ENCODE data around the gene CLCA2. TPM values are rescaled to one million over a fixed set of nuclear protein-coding genes. Genes with fewer than 3 reads are reported as not detected.

The CLCA2 gene
- total RNA-seq, 2 experiments from 2014 or later = not detected

DNA sequence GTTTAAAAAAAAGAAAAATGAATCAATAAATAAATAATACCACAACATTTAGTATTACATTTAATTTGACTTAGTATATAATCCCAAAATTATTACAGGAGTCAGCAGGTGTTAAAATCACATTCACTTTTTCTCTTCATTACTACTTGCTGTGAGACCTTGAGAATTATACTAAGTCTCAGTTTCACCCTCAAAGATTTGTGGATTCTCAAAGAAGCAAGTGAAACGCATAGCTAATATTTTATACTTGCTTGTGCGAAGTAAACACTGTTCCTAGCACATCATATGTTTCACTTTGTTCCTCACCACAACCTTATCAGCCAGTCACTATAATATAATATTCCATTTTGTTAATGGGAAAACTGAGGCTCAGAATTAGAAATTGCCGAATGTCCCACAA, 48.8 kb downstream of the CLCA2 start:
- DNase-seq = no peak
- Mint-ChIP-seq H3K4me3 (no peak overlapping the region), H3K4me1 (no peaks in the 10 kb centered on the region), H3K9me3 (ENCODE audit: low read depth) (no peaks in the 10 kb centered on the region), H3K27ac (no peak overlapping the region), H3K27me3 (peaks cover 3% of the 10 kb centered on the region), H3K36me3 (ENCODE audit: low read depth) (no peaks in the 10 kb centered on the region)
- ChIA-PET CTCF (interaction anchor here (0.6 to 5.0 kb wide), 17 partner anchors 11 to 272 kb away, joined by 3 to 33 read pairs (median 5); partner anchors contain the start of gene SH3GLB1), POLR2A (no interaction called here)
- intact Hi-C loops (cut with DNase I, micrococcal nuclease) = loop anchor here in 1 of 2 experiments (5.0 to 10.0 kb wide), 2 partner anchors 212 to 270 kb away; no protein-coding TSS in a partner anchor
- no peak for ATAC-seq

DNA sequence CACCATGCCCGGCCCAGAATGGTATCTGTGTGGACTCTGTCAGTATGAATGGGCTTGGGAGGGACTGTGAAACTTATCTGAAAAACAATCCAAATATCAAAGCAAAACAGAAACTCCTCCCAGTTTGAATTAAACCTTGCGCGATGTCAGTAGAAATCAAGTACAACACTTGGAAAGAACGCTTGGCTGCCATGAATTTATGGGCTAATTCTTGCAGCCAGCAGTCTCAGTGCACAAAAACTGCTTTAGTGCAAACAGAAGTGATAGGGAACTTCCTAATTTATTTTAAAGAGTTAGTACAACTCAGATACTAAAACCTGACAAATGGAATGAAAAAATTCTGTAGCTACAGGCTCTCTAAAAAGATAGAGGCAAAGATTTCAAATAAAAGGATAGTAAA, 53.3 kb downstream of the CLCA2 start:
- Mint-ChIP-seq H3K27ac (no peak overlapping the region), H3K9me3 (ENCODE audit: low read depth) (no peaks in the 10 kb centered on the region), H3K4me3 (no peak overlapping the region), H3K4me1 (no peaks in the 10 kb centered on the region), H3K36me3 (ENCODE audit: low read depth) (no peaks in the 10 kb centered on the region), H3K27me3 (no peaks in the 10 kb centered on the region)
- ATAC-seq (no peak), DNase-seq (no peak)
- CTCF ChIA-PET = interaction anchor here (0.5 kb wide), 1 partner anchor 261 kb away, joined by 3 read pairs; no protein-coding TSS in a partner anchor
- POLR2A ChIA-PET = no interaction called here
- intact Hi-C loops (cut with DNase I, micrococcal nuclease) = loop anchor here in 1 of 2 experiments (10.0 kb wide), 1 partner anchor 208 kb away; no protein-coding TSS in a partner anchor

DNA sequence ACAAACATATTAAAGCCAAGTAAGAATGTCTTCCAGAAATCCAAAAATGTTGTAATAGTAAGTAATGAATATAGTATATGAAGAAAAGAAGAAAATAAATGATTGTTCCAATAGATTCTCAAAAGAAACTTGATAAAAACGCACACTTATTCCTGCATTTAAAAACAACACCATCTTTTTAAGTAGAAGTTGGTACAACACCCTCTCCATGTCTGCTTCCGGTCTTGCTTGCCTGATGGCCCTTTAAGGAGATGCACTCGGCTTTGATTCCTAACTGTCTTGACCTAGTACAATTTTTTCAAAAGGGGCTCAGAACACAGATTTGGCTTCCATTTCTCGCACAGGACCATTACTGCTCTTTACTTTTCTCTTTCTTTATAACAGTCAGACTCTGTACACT, 53.7 kb downstream of the CLCA2 start:
- no peak overlapping the region for H3K4me3 Mint-ChIP-seq
- no peak for ATAC-seq
- no peaks in the 10 kb centered on the region for H3K9me3 Mint-ChIP-seq (ENCODE audit: low read depth)
- no peaks in the 10 kb centered on the region for H3K27me3 Mint-ChIP-seq
- H3K36me3 Mint-ChIP-seq (ENCODE audit: low read depth) = no peaks in the 10 kb centered on the region
- intact Hi-C loops (cut with DNase I, micrococcal nuclease) = loop anchor here in 1 of 2 experiments (10.0 kb wide), 1 partner anchor 207 kb away; no protein-coding TSS in a partner anchor
- ChIA-PET CTCF (no interaction called here), POLR2A (no interaction called here)
- DNase-seq = no peak
- no peak overlapping the region for H3K27ac Mint-ChIP-seq
- H3K4me1 Mint-ChIP-seq = no peaks in the 10 kb centered on the region

DNA sequence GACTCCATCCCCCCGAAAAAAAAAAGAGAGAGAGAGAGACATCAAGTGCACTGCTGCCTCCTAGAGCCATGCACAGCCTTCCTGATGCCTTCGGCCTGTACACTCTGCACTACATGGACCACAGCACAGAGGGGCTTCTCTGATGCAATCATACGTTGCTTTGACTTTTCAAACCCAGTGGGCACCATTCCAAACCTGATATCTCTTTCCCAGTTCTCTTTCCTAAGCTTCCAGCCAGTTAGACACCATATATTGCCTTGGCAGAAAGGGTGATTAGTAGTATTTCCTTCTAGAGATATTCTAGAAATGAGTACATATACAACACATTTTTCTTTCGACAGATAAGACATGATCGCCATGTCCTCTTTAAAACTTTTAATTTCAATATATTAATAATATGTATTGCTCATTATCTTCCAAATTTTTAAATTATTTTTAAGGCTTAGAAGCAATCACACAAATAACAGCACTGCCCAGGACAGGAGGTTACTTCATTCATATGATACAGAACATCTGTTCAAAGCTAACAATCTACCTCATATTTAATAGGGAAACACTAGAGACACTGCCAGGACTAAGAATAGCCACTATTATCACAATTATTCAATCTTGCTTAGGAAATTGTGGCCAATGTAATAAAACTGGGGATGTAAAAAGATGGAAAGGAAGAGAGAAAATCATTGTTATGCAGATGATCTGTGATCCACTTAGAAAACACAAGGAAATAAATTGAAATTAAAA, 54.6 kb downstream of the CLCA2 start:
- no peak for ATAC-seq
- no peaks in the 10 kb centered on the region for H3K36me3 Mint-ChIP-seq (ENCODE audit: low read depth)
- DNase-seq = no peak
- H3K27ac Mint-ChIP-seq = no peak overlapping the region
- POLR2A ChIA-PET = no interaction called here
- H3K4me1 Mint-ChIP-seq = no peaks in the 10 kb centered on the region
- no peak overlapping the region for H3K4me3 Mint-ChIP-seq
- CTCF ChIA-PET = interaction anchor here (0.6 kb wide), 1 partner anchor 1797 kb away, joined by 3 read pairs; no protein-coding TSS in a partner anchor
- H3K9me3 Mint-ChIP-seq (ENCODE audit: low read depth) = no peaks in the 10 kb centered on the region
- no peaks in the 10 kb centered on the region for H3K27me3 Mint-ChIP-seq
- intact Hi-C loops (cut with DNase I, micrococcal nuclease) = loop anchor here in 1 of 2 experiments (10.0 kb wide), 1 partner anchor 206 kb away; no protein-coding TSS in a partner anchor

DNA sequence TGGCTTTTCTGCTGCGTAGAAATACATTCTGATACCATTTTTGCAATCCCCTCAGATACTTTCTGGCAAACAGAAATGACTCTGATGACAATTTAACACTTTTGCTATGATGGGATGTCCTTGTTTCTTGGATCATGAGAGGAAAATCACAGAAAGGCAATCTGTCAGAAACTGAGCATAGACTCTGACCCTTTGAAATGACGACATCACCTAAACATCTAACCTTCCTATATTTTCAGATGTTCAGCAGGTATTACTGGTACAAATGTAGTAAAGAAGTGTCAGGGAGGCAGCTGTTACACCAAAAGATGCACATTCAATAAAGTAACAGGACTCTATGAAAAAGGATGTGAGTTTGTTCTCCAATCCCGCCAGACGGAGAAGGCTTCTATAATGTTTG, 58.0 kb downstream of the CLCA2 start:
- CTCF ChIA-PET = interaction anchor here (1.8 kb wide), 1 partner anchor 17 kb away, joined by 5 read pairs; no protein-coding TSS in a partner anchor
- intact Hi-C loops (cut with DNase I, micrococcal nuclease) = no loop called here
- ATAC-seq (no peak), DNase-seq (no peak)
- H3K27ac Mint-ChIP-seq = no peak overlapping the region
- H3K27me3 Mint-ChIP-seq = no peaks in the 10 kb centered on the region
- H3K9me3 Mint-ChIP-seq (ENCODE audit: low read depth) = no peaks in the 10 kb centered on the region
- no peaks in the 10 kb centered on the region for H3K36me3 Mint-ChIP-seq (ENCODE audit: low read depth)
- POLR2A ChIA-PET = no interaction called here
- H3K4me1 Mint-ChIP-seq = no peaks in the 10 kb centered on the region
- no peak overlapping the region for H3K4me3 Mint-ChIP-seq

DNA sequence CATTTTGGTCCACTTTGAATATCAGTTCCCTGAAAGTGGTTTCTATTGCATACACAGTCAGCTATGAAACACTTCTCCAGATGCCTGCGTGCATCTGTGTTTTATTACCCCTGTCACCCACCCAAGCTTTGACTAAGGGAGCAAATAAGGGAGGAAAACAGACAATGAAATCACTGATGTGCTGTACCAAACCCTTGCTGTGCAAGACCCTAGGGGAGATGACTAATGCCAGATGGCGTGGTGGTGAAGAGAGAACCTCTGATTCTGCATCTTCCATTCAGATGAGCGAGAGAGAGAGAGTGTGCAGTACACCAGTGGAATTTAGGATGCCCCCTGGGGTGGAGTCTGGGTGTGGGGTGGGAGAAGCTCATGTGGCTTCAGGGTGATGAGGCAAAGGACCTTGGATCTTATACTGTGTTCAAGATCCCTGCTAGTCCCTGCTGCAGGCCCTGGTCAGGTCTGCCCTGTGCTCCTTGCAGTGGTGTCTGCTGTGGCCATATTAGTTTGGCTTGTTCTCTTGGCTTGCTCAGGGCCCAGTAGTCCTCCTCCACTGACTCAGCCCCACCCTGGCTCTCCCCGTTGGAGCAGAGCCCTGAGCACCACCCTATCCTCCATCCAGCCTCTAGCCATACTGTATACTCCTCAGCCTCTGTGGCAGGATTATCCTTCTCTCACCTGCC, 63.3 kb downstream of the CLCA2 start:
- ChIA-PET POLR2A (no interaction called here), CTCF (interaction anchor here (0.6 to 1.2 kb wide), 2 partner anchors 13 to 86 kb away, joined by 3 read pairs; no protein-coding TSS in a partner anchor)
- Mint-ChIP-seq H3K27ac (no peak overlapping the region), H3K27me3 (peaks cover 3% of the 10 kb centered on the region), H3K36me3 (ENCODE audit: low read depth) (no peaks in the 10 kb centered on the region), H3K9me3 (ENCODE audit: low read depth) (no peaks in the 10 kb centered on the region), H3K4me3 (no peak overlapping the region), H3K4me1 (no peaks in the 10 kb centered on the region)
- no peak for DNase-seq
- ATAC-seq = no peak
- intact Hi-C loops (cut with DNase I, micrococcal nuclease) = no loop called here

DNA sequence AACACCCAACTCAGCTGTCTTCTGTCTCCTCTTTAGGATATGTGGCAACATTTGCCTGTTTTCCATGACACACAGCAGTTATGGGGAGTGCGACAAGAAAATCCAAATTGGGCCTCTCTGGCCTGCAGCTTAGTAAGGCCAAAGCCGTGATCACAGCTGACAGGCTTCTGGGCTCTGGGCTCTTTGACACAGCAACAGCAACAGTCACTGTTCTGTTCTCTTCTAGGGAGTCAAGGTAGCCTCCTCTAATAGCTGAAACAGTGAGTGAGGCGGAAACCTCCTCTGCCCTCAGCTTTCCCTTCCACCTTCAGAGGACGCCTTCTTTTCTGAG, 63.8 kb downstream of the CLCA2 start:
- no peak for ATAC-seq
- H3K36me3 Mint-ChIP-seq (ENCODE audit: low read depth) = no peaks in the 10 kb centered on the region
- intact Hi-C loops (cut with DNase I, micrococcal nuclease) = no loop called here
- ChIA-PET POLR2A (no interaction called here), CTCF (interaction anchor here (1.2 to 3.9 kb wide), 2 partner anchors 12 to 14 kb away, joined by 3 to 31 read pairs; no protein-coding TSS in a partner anchor)
- no peak overlapping the region for H3K4me3 Mint-ChIP-seq
- H3K27me3 Mint-ChIP-seq = peaks cover 3% of the 10 kb centered on the region
- H3K4me1 Mint-ChIP-seq = no peaks in the 10 kb centered on the region
- no peak overlapping the region for H3K27ac Mint-ChIP-seq
- no peaks in the 10 kb centered on the region for H3K9me3 Mint-ChIP-seq (ENCODE audit: low read depth)
- DNase-seq = no peak

DNA sequence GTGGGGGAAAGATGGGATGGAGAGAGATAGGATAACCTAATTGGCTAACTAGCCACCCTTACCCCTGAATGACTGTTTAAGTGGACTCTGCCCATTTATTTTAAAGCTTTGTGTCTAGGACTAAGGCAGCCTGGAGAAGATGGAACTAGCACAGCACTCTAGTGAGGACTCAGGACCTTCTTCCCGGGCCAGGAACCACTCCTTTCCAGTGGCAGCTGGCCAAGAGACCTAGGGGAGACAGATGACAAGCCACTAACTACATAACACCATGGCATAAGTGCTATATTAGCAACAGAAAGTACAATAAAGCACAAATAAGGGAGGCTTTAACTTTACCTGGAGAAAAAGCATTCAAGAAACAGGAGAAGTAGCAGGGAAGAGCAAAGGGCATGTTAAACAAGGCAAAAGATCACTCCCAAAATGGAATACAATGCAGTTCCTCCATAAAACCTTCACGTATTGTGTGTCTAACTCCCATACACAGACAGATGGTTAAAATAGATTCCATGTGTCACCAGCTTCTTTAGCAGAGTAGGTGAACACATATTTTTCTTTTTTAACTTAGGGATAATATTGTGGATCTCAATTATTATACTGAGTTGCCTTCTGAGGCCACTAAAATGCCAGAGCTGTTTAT, 65.4 kb downstream of the CLCA2 start:
- no peaks in the 10 kb centered on the region for H3K9me3 Mint-ChIP-seq (ENCODE audit: low read depth)
- CTCF ChIA-PET = interaction anchor here (0.6 to 3.9 kb wide), 5 partner anchors 10 to 596 kb away, joined by 3 to 31 read pairs (median 5); no protein-coding TSS in a partner anchor
- ATAC-seq (no peak), DNase-seq (no peak)
- H3K36me3 Mint-ChIP-seq (ENCODE audit: low read depth) = no peaks in the 10 kb centered on the region
- H3K27ac Mint-ChIP-seq = no peak overlapping the region
- intact Hi-C loops (cut with DNase I, micrococcal nuclease) = no loop called here
- H3K27me3 Mint-ChIP-seq = peaks cover 3% of the 10 kb centered on the region
- POLR2A ChIA-PET = no interaction called here
- no peak overlapping the region for H3K4me3 Mint-ChIP-seq
- no peaks in the 10 kb centered on the region for H3K4me1 Mint-ChIP-seq

DNA sequence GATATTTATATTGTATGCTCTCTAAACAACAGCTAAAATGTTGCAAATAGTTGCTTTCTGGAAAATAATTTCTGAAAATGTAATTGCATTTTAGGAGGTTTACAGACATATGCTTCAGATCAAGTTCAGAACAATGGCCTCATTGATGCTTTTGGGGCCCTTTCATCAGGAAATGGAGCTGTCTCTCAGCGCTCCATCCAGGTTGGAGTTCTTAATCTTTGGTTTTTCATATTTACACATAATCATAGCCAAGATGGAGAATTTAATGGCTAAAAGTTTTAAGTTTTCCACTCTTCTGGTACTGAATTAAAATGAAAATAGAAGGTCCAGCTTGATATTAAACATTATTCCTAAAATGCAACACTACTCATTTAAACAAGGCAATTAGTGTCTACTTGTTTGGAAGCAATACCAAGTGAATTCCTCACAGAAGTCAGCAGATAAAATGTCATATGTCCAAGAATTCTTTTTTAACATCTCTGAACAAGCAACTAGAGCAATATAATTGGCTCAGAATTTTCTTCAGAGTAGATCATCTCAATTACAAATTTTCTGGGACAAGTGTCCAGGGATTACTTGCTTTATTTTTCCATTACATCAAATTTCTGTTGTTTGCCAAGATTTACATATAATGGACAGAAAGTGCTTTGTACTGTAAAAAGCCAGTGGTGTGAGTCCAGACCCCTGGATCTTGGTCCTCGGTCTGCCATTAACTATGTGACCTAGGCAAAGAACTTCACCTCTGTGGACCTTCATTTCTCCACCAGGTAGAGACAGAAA, 67.4 kb downstream of the CLCA2 start:
- intact Hi-C loops (cut with DNase I, micrococcal nuclease) = no loop called here
- no peaks in the 10 kb centered on the region for H3K36me3 Mint-ChIP-seq (ENCODE audit: low read depth)
- DNase-seq (no peak), ATAC-seq (no peak)
- no peaks in the 10 kb centered on the region for H3K9me3 Mint-ChIP-seq (ENCODE audit: low read depth)
- H3K27me3 Mint-ChIP-seq = peaks cover 3% of the 10 kb centered on the region
- CTCF ChIA-PET = interaction anchor here (0.6 to 3.9 kb wide), 4 partner anchors 8 to 235 kb away, joined by 3 to 31 read pairs (median 3); no protein-coding TSS in a partner anchor
- POLR2A ChIA-PET = no interaction called here
- H3K4me1 Mint-ChIP-seq = no peaks in the 10 kb centered on the region
- H3K4me3 Mint-ChIP-seq = no peak overlapping the region
- no peak overlapping the region for H3K27ac Mint-ChIP-seq

DNA sequence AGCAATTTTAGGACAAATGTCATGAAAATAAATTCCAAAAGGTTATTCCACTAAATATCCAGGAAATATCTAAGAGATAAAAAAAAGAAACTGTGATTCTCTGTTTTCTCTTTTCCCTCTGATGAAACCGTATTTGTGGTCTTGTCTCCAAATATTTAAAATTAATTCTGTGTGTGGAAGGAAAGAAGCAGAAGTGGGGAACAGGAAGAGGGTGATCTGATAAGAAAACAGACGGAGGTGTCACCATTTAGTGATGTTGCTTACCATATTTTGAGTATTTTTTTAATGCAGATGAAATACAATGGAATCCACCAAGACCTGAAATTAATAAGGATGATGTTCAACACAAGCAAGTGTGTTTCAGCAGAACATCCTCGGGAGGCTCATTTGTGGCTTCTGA, 74.3 kb downstream of the CLCA2 start:
- CTCF ChIA-PET = interaction anchor here (1.0 to 5.0 kb wide), 7 partner anchors 9 to 233 kb away, joined by 3 to 37 read pairs (median 8); no protein-coding TSS in a partner anchor
- intact Hi-C loops (cut with DNase I, micrococcal nuclease) = no loop called here
- H3K27ac Mint-ChIP-seq = no peak overlapping the region

More for the DNA sequence above, 74.3 kb downstream of the CLCA2 start:
- peaks cover 5% of the 10 kb centered on the region for H3K4me1 Mint-ChIP-seq
- DNase-seq (no peak), ATAC-seq (no peak)
- POLR2A ChIA-PET = no interaction called here
- H3K27me3 Mint-ChIP-seq = peaks cover 4% of the 10 kb centered on the region
- H3K36me3 Mint-ChIP-seq (ENCODE audit: low read depth) = no peaks in the 10 kb centered on the region
- H3K9me3 Mint-ChIP-seq (ENCODE audit: low read depth) = no peaks in the 10 kb centered on the region
- H3K4me3 Mint-ChIP-seq = no peak overlapping the region
